Fibroblast of mammary gland (primary cell): ENCODE data around the gene TMEM87B.
"Not testable (repeated sequence)": the region's sequence is repeated elsewhere in the genome, so short reads cannot be mapped to it uniquely, and the experiment has no call there.

Source experiments
- DNase-seq: peaks from one replicate; pipeline ENCODE4 v3.0.0-alpha.2; 2010; ENCODE audit warnings: low read depth
- H3K4me3 ChIP-seq: 2 replicates; pipeline ENCODE4 v1.5.1; 2011; ENCODE audit warnings: low read depth, mild to moderate bottlenecking, low read length, moderate library complexity; ENCODE audit not compliant: control insufficient read depth
- TF ChIP-seq, protein P1 (sequence below): conservative IDR thresholded peaks from 2 replicates; pipeline ENCODE4 v1.5.1; 2011; ENCODE audit warnings: low read depth, low read length, inconsistent platforms; ENCODE audit not compliant: control insufficient read depth, insufficient read depth

The TMEM87B gene

DNA sequence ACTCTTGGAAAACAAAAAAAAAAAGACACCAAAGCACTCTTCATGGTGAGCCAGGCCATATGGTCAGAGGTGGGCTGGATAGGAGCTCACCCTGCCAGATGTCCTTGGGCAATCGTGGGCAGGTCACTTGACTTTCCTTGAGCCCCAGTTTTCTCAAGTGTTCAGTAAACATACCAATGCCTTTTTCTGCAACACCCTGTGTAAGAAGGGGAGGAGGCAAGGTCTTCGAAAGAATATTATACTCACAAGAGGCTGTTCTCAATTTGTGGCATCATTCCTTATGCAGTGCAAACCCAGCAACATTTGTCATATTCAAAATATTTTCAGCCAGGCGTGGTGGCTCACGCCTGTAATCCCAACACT, 22.9 kb upstream of the TMEM87B start:
- DNase-seq, result peak; percentile 42
- TF ChIP-seq, protein P1, sequence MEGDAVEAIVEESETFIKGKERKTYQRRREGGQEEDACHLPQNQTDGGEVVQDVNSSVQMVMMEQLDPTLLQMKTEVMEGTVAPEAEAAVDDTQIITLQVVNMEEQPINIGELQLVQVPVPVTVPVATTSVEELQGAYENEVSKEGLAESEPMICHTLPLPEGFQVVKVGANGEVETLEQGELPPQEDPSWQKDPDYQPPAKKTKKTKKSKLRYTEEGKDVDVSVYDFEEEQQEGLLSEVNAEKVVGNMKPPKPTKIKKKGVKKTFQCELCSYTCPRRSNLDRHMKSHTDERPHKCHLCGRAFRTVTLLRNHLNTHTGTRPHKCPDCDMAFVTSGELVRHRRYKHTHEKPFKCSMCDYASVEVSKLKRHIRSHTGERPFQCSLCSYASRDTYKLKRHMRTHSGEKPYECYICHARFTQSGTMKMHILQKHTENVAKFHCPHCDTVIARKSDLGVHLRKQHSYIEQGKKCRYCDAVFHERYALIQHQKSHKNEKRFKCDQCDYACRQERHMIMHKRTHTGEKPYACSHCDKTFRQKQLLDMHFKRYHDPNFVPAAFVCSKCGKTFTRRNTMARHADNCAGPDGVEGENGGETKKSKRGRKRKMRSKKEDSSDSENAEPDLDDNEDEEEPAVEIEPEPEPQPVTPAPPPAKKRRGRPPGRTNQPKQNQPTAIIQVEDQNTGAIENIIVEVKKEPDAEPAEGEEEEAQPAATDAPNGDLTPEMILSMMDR, result no peak
- H3K4me3 ChIP-seq, result no peak overlapping the region

DNA sequence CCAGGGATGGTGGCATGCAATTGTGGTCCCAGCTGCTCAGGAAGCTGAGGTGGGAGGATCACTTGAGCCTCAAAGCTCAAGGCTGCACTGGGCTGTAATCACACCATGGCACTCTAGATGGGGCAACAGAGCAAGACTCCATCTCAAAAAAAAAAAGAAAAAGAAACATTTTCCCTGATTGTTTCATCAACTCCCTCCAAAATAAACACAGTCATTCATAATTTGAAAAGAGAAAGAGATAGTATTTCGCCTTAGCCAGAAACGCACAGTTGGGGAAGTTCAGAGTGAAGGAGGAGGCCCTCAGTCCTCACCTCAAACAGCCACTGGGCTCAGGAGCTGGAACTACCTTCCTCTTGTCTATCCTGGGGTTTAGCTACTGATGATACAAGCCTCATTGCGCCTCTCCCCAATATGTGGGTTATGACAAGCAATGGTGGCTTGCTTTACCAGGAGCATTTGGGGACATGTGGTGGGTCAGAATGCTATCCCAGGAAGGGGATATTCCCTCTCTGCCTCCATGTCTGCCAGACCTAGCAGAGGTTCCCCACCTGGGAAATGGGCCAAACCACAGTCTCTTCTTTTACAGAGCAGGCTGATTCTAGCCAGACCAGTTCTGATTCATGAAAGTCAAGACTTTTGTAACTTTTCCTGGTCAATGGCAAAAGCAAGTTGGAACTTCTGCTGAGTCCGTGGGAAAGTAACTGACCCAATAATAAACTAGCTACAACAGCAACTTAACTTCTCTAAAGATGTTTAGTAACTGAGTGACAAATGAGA, 22.2 kb upstream of the TMEM87B start:
- H3K4me3 ChIP-seq, result no peak overlapping the region
- peak; percentile 91 for DNase-seq
- TF ChIP-seq, protein P1, result peak; percentile 20

DNA sequence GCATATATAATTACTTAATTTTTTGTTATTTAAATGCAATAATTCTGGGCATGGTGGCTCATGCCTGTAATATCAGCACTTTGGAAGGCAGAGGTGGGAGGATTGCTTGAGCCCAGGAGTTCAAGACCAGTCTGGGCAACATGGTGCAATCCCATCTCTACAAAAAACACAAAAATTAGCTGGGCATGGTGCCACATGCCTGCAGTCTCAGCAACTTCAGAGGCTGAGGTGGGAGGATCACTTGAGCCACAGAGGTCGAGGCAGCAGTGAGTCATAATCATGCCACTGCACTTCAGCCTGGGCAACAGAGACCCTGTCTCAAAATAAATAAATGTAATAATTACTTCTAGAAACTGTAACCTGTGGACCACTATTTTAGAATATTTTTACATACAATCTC, 21.5 kb upstream of the TMEM87B start:
- TF ChIP-seq, protein P1, result no peak
- DNase-seq, result peak; percentile 69
- no peak overlapping the region for H3K4me3 ChIP-seq

DNA sequence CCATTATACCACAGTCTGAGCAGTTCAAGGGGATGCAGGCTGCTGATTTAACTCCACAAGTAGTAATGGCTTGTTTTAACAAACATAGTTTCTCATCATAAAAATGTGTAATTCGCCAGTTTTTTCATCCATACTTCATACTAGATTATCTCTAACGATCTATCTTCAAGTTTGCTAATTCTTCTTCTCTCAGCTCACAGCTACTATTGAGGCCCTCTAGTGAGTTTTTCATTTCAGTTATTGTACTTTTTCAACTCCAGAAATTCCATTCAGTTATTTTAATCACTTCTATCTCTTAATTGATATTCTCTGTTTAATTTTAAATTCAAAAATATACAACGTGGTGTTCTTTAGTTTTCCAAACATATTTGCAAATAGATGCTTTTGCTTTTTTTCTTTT, 20.1 kb upstream of the TMEM87B start:
- no peak overlapping the region for H3K4me3 ChIP-seq
- no peak for DNase-seq
- TF ChIP-seq, protein P1, result no peak

DNA sequence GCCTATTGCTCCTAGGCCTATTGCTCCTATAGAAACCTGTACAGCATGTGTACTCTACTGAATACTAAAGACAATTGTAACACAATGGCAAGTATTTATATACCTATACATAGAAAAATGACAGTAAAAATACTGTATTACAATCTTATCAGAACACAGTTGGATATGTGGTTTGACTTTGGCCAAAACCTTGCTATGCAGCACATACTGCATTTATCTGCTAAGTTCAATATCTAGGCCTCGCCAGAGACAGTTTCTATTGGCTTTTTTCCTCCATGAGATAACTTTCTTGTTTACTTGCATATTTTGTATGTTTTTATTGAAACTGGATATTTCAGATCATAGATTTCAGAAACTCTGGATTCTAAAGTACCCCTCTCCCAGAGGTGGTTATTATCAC, 19.3 kb upstream of the TMEM87B start:
- TF ChIP-seq, protein P1, result no peak
- no peak overlapping the region for H3K4me3 ChIP-seq

DNA sequence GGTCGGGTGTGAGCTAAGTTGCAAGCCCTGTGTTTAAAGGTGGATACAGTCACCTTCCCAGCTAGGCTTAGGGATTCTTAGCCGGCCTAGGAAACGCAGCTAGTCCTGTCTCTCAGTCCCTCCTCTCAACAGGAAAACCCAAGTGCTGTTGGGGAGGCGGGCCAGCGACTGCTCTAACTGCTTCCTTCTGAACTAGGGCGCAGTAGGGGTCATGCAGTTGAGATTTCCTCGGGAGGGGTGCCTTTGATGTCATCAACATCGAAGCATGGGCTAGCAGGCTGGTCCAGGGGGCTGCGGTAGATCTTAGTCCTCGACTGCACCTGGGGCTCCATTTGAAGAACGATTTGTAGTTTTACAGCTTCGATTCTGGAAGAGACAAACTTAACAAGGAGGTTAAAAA, 15.5 kb upstream of the TMEM87B start:
- DNase-seq, H3K4me3 ChIP-seq: not testable (repeated sequence)

More for the DNA sequence above, 19.3 kb upstream of the TMEM87B start:
- no peak for DNase-seq

DNA sequence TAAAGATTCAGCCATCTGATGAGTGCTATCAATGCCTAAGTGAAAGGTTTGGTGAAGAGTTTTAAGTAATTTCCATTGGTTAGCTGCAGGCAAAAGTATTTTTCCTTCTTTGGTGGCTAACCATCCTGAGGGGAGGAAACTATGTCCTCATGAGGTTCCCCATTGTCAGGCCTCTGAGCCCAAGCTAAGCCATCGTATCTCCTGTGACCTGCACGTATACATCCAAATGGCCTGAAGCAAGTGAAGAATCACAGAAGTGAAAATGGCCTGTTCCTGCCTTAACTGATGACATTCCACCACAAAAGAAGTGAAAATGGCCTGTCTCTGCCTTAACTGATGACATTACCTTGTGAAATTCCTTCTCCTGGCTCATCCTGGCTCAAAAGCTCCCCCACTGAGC, 15.0 kb upstream of the TMEM87B start:
- H3K4me3 ChIP-seq, DNase-seq: not testable (repeated sequence)

DNA sequence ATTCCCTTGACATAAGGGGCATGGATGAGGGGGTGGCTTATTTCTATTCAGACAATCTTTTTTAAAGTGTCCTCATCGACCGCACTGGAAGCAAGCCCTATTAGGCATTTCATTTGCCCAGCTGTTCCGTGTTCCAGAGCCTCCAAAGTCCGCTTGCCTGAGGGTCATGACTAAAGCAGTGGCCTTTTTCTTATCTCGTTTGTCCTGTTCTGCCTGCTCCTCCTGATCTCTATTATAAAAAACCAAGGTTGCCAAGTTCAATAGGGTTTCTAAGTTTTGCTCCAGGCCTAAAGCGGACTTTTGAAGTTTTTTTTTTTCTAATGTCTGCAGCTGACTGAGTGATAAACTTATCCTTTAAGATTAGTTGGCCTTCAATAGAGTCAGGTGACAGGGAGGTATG, 13.6 kb upstream of the TMEM87B start:
- DNase-seq, H3K4me3 ChIP-seq: not testable (repeated sequence)
